Upper lobe of left lung (tissue), 4 donors: ENCODE results near the gene SHROOM4.

ENCODE experiments used
- CTCF ChIP-seq, 6 experiments: fragments of 450-650 bp in 4 of 6; fragments of 200-600 bp in 2 of 6; sonication (generic) in 2 of 6; IDR thresholded peaks; one replicate each; pipeline ENCODE4 v1.5.1; 2016 to 2019; ENCODE audit warnings: antibody characterized with exemption in 6 of 6
- EP300 ChIP-seq, 4 donors: sonication (generic); formaldehyde crosslinking; IDR thresholded peaks; one replicate each; pipeline ENCODE4 v1.5.1; 2017; ENCODE audit warnings: antibody characterized with exemption in 4 of 4, control low read depth in 2 of 4
- POLR2A ChIP-seq, 4 donors: fragments of 450-650 bp; IDR thresholded peaks; one replicate each; pipeline ENCODE4 v1.5.1; 2016 to 2017; ENCODE audit warnings: antibody characterized with exemption in 4 of 4, mild to moderate bottlenecking in 2 of 4
- POLR2AphosphoS5 ChIP-seq, 2 donors: sonication (generic); formaldehyde crosslinking; IDR thresholded peaks; one replicate each; pipeline ENCODE4 v1.5.1; 2017; ENCODE audit warnings: antibody characterized with exemption in 2 of 2

DNA sequence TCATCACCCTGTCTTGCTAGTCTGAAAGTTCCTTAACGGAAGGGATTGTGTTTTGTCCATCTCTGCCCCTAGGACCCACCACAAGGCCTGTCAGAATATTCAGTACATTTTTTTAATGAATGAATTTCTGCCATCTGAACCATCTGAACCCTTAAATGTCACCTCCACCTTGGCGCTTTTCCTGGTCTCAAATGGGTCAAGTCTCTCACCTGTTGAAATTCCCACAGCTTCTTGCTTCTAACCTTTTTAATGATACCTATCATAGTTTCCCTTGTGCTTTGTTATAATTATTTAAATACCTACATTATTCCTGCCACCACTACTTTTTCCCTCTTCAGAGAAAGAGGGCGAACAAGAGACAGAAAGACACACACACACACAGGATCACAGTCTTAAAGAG lies 48.0 kb downstream of the SHROOM4 start:
- TF ChIP-seq CTCF (IDR thresholded peaks at IDR 0.05): no peak
- TF ChIP-seq POLR2AphosphoS5 (IDR thresholded peaks at IDR 0.05): no peak
- TF ChIP-seq POLR2A (IDR thresholded peaks at IDR 0.05): no peak
- TF ChIP-seq EP300 (IDR thresholded peaks at IDR 0.05): no peak
